ENCODE data around the gene ICAM1. TPM values are rescaled to one million over a fixed set of nuclear protein-coding genes. Genes with fewer than 3 reads are reported as not detected.

The ICAM1 gene
- total RNA-seq, 4 donors from 2014 or later, result 5.0 to 10.5 (median 7.7) TPM

DNA sequence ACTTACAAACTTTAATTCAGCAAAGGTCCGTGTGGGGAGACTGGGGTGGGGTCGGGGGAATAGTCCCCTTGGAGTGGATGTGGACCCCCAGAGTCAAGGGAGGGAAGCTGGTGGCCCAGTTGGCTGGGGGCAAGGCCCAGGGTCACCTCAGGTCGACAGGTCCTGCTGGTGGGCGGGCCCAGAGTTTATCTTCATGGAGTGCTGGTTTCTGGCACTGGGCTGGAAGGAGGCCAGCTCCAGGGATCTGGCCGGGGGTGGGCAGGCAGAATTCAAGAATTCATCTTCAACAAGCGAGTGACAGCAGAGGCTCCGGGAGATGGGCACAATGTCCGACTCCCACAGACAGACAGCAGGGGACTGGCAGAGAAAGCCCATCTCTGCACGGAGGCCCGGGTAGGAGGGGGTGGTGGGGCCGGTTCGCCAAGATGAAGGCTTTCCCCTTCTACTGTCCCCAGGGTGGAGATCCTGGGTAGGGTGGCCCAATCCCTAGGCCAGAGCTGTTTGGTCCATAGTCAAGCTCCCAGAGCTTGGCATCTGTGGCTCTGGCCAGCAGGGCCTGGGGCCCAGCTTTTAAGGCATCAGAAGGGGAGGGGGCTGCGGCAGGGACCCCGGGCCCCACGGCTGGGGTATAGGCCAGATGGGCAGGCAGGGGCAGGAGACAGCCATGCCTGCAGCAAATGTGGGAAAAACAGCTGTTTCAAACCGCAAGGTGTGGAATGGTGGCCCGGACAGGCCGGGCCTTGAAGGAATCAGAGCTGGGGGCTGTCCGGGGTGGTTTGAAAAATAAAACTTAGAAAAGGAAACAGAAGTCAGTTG, 45.5 kb downstream of the ICAM1 start:
- H3K27ac ChIP-seq, result peak overlapping the region; percentile 80 to 89 (median 86)
- DNase-seq (no peak), ATAC-seq (peak in 1 of 2 donors; percentile 24)
- peaks cover 0 to 50% of the 10 kb centered on the region in 2 donors for H3K36me3 ChIP-seq
- H3K9me3 ChIP-seq, result no peaks in the 10 kb centered on the region
- H3K4me1 ChIP-seq, result peaks cover 8 to 12% of the 10 kb centered on the region in 2 donors
- intact Hi-C loops (cut with DNase I; ENCODE audit: low total_unique reads) (loop anchor here (1.0 kb wide), 1 partner anchor 64 kb away; the partner anchor contains the start of gene TYK2), in situ Hi-C loops (cut with MboI; ENCODE audit: low sequenced_read_pairs in 4 of 4) (no loop called here)
- H3K4me3 ChIP-seq, result peak overlapping the region; percentile 92 to 98 (median 94)
- H3K27me3 ChIP-seq, result no peaks in the 10 kb centered on the region
- no peak for TF ChIP-seq POLR2A (IDR thresholded peaks at IDR 0.05)
- TF ChIP-seq, protein P1, sequence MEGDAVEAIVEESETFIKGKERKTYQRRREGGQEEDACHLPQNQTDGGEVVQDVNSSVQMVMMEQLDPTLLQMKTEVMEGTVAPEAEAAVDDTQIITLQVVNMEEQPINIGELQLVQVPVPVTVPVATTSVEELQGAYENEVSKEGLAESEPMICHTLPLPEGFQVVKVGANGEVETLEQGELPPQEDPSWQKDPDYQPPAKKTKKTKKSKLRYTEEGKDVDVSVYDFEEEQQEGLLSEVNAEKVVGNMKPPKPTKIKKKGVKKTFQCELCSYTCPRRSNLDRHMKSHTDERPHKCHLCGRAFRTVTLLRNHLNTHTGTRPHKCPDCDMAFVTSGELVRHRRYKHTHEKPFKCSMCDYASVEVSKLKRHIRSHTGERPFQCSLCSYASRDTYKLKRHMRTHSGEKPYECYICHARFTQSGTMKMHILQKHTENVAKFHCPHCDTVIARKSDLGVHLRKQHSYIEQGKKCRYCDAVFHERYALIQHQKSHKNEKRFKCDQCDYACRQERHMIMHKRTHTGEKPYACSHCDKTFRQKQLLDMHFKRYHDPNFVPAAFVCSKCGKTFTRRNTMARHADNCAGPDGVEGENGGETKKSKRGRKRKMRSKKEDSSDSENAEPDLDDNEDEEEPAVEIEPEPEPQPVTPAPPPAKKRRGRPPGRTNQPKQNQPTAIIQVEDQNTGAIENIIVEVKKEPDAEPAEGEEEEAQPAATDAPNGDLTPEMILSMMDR (IDR thresholded peaks at IDR 0.05 in 4 of 5, conservative IDR thresholded peaks at IDR 0.05 in 1 of 5), result no peak

DNA sequence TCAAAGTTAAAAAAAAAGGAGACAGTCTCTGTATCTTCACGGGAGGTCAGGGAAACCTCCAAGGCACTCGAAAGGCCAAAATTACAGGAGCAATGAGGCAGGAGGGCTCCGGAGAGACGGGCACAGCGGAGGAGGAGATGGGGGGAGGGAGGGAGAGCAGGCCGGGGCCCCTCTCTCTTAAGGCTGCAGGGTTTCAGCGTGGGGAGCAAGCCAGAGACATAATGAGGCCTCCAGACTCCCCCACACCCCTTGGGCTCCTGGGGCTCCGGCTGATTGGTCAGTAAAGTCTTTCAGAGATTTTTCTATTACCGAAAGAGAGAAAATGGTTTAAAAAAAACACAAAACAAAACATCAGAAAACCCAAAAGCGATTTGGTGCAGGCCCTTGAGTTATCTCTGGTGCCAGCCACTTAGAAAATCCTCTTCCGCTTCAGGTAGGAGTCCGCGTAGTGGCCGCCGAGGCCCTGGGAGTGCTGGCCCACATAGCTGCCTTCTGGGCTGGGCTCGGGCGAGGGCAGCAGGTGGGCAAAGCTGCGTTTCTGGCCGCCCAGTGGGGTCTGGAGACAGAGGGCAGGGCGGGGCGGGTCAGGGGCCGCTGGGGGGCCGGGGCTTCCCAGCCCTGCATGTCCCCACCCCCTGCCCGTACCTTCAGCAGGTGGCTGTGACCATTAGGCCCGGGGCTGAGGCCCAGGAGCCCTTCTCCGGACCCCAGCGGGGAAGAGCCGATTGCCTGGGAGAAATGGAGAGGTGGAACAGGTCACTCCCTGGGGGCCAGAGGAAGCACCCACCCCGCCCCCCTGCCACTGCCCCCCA, 46.3 kb downstream of the ICAM1 start:
- no peak for DNase-seq
- ATAC-seq, result no peak
- peaks cover 0 to 58% of the 10 kb centered on the region in 2 donors for H3K36me3 ChIP-seq
- no peaks in the 10 kb centered on the region for H3K27me3 ChIP-seq
- H3K4me3 ChIP-seq, result no peak overlapping the region
- no peaks in the 10 kb centered on the region for H3K9me3 ChIP-seq
- no peak overlapping the region for H3K27ac ChIP-seq
- TF ChIP-seq POLR2A (IDR thresholded peaks at IDR 0.05), result no peak
- TF ChIP-seq, protein P1 (IDR thresholded peaks at IDR 0.05 in 4 of 5, conservative IDR thresholded peaks at IDR 0.05 in 1 of 5), result no peak
- H3K4me1 ChIP-seq, result peaks cover 8 to 12% of the 10 kb centered on the region in 2 donors
- intact Hi-C loops (cut with DNase I; ENCODE audit: low total_unique reads), result no loop called here
- in situ Hi-C loops (cut with MboI; ENCODE audit: low sequenced_read_pairs in 4 of 4), result no loop called here

DNA sequence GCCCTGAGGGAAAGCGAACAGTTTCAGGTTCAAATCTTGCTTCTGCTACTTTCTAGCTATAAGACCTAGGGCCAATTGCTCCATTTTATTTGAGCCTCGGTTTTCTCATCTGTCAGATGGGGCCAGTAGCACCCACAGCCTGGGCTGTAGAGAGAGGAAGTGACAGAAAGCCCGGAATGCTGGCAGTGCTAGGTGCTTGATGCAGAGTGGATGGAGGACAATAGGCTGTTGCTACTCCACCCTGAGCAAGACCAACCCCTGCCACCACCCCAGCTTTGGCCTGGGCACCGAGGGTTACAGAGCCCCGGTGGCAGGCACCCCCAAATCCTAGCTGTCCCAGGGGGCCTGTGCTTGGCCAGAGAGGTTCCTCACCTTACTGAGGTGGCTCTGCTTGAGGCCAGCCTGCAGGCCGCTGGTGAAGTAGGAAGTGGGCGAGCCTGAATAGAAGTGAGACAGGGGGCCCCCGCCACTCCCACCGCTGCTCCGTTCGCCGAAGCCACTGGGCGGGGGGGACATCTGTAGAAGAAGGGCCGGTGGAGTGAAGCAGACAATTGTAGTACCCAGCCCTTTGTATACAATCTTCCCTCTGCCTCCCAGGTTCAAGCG, 47.0 kb downstream of the ICAM1 start:
- no peak for DNase-seq
- no peaks in the 10 kb centered on the region for H3K27me3 ChIP-seq
- H3K9me3 ChIP-seq, result no peaks in the 10 kb centered on the region
- peaks cover 0 to 65% of the 10 kb centered on the region in 2 donors for H3K36me3 ChIP-seq
- ATAC-seq, result no peak
- H3K4me1 ChIP-seq, result peaks cover 8 to 12% of the 10 kb centered on the region in 2 donors
- no peak overlapping the region for H3K4me3 ChIP-seq
- H3K27ac ChIP-seq, result no peak overlapping the region
- intact Hi-C loops (cut with DNase I; ENCODE audit: low total_unique reads), result no loop called here
- in situ Hi-C loops (cut with MboI; ENCODE audit: low sequenced_read_pairs in 4 of 4), result no loop called here
- TF ChIP-seq, protein P1 (IDR thresholded peaks at IDR 0.05 in 4 of 5, conservative IDR thresholded peaks at IDR 0.05 in 1 of 5), result no peak
- TF ChIP-seq POLR2A (IDR thresholded peaks at IDR 0.05), result no peak

DNA sequence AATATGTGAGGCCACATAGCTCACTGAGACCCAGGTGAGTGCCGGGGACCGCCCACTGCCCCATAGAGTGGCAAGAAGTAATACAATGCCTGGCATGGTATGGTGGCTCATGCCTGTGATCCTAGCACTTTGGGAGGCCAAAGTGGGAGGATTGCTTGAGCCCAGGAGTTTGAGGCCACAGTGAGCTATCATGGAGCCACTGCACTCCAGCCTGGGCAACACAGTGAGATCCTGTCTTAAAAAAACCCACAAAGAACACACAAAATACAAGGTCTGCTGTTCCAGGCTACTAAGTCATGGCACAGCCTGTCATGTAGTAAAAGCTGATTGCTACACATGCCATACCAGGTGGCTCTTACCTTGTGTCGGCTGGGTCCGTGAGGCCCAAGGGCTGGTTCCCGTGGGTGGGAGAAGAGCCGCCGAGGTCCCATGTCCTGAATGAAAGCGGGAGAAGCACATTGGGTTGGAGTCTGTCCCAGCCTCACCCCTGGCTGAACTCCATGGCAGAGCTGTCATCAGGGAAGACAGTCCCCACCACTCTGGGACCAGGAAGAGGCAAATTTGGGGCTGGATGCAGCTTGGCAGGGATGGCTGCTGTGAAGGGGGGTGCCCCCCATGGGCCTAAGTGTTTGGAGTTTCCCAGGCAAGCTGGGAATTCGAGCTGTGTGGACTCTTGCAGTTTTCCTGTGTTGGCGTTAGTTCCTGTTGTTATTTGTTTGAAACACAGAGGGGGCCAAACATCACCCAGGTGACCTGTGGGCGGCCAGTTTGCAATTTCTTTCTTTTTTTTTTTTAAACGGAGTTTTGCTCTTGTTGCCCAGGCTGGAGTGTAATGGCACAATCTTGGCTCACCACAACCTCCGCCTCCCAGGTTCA, 48.1 kb downstream of the ICAM1 start:
- H3K9me3 ChIP-seq, result no peaks in the 10 kb centered on the region
- no peak overlapping the region for H3K4me3 ChIP-seq
- H3K4me1 ChIP-seq, result peaks cover 8 to 12% of the 10 kb centered on the region in 2 donors
- intact Hi-C loops (cut with DNase I; ENCODE audit: low total_unique reads), result no loop called here
- H3K27ac ChIP-seq, result no peak overlapping the region
- TF ChIP-seq POLR2A (IDR thresholded peaks at IDR 0.05), result no peak
- TF ChIP-seq, protein P1 (IDR thresholded peaks at IDR 0.05 in 4 of 5, conservative IDR thresholded peaks at IDR 0.05 in 1 of 5), result no peak
- ATAC-seq, result no peak
- H3K27me3 ChIP-seq, result no peaks in the 10 kb centered on the region
- peaks cover 0 to 74% of the 10 kb centered on the region in 2 donors for H3K36me3 ChIP-seq
- no peak for DNase-seq
- in situ Hi-C loops (cut with MboI; ENCODE audit: low sequenced_read_pairs in 4 of 4), result no loop called here
